Activated CD4-positive, CD25-positive, alpha-beta regulatory T cell treated with anti-CD3 and anti-CD28 coated beads, Interleukin-2, amount 50 U/mL, for 16 hours (primary cell): ENCODE data around the gene COPE.

ENCODE experiments used
- DNase-seq: peaks from one replicate; pipeline ENCODE4 v3.0.0-alpha.2; 2020; ENCODE audit warnings: low read depth, low spot score

The COPE gene

DNA sequence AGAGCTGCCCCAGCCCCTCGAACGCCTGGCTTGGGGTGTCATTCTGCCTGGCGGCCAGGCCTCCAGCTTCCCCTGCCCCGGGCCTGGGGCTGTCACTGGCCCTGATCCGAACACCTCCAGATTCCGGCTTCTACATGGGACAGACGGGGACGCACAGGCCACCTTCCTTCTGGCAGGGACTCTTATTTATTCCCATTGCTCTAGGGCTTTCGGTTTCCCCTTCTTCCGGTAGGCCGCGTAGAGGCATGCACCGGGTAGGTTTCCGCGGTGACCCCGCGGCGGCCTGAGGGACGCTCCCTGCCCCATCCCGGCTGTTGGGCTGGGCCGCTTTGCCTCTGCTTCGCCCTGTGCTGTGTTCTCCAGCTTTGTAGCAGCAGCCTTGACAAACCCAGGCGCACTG is 51.4 kb downstream of the COPE start:
- no peak for DNase-seq

DNA sequence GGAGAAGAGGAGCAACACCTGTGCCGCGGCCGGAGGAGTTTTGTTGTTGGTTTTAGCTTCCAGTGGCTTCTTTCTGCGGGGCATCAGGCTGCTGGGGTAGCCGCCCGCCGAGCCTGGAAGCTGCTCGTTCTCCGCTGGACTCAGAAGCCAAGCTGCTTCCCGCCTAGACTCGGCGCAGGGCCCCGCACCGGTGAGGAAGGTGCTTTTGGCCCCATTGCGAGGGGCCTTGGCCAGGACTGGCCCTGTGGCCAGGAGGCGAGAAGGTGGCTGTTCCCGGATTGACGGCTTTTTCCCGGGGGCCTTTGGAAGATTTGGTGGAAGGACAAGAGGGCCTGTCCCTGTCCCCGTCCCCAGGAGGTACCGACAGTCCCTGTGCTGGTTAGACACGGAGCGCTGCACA is 52.0 kb downstream of the COPE start:
- no peak for DNase-seq

DNA sequence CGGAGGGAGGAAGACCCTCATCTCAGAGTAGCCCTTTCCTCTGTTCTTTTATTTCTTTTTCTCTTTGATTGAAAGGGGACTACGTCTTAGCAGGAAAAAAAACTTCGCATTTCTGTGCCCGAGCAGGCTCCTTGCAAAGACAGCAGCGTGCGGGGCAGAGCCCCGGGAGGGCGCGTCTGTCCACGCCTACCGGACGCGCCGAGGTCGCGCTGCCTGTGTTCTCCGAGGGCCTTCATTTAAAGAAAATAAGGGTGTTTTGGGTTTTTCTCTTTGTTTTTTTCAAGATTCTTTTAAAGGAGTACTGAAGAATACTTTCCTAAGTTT is 52.4 kb downstream of the COPE start:
- DNase-seq, result no peak

- DNase-seq, result no peak
Observed at GRCh38 chr19:18865973-18866799, 53.0 kb downstream of the COPE start.

DNA sequence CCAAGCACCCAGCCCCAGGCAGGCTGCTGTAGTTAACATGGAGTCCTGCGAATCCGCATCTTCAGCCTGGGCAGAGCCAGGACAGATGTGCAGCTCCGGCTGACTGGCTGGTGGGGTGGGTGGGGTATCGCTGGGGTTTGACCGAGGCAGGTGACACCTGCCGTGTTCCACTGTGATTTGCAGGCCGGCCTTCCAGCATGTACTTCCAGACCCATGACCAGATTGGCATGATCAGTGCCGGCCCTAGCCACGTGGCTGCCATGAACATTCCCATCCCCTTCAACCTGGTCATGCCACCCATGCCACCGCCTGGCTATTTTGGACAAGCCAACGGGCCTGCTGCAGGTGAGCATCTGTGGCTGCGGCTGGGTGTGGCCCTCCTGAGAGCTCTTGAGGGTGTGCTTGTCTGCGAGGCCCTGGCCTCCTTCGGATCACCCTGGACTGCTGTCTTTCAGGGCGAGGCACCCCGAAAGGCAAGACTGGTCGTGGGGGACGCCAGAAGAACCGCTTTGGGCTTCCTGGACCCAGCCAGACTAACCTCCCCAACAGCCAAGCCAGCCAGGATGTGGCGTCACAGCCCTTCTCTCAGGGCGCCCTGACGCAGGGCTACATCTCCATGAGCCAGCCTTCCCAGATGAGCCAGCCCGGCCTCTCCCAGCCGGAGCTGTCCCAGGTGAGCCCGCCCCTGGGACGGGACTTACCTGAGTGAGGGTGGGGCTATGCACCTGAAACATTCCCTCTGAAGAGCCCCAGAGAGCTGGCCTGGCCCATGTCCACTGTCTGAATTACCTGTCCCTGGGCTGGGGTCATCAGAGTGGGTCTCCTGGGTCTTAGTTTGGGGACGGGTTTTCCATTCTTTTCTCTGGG is 53.8 kb downstream of the COPE start:
- DNase-seq, result no peak

GRCh38 chr19:18863843-18864362 is 55.3 kb downstream of the COPE start:
- DNase-seq, result no peak

DNA sequence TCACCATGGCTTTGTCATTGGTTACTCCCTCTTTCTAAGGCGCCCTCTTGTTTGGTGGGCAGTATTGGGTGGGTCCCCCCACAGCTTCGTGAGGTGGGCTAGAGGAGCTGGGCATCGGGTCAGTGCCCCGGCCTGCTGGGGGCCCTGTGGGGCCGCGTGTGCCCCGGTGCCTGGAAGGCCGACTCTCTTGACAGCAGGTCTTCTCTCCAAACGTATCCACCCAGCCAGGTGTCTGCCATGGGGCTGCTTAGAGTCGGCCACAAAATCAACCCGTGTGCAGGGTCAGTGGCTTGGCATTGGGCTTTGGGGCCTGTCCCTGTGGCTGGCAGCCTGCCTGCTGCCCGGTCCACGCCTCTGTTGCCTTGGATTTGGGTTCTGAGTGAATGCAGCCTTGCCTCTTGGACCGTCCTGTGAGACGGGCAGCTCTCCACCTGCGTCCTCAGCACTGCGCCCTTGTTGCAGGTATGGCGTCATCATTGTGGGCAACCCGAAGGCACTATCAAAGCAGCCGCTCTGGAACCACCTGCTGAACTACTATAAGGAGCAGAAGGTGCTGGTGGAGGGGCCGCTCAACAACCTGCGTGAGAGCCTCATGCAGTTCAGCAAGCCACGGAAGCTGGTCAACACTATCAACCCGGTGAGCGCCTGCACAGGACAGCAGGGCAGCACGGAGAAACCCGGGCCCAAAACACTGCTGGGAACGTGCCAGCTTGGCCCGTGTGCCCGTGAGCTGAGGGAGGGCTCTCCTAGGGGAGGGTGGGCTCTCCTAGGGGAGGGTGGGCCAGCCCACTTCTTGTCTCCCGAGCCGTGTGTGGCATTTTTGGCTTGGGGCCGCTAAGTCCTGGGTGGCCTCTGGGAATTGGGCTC is 56.0 kb downstream of the COPE start:
- DNase-seq, result no peak

- no peak for DNase-seq
Observed at GRCh38 chr19:18861917-18862316, 57.3 kb downstream of the COPE start.

DNA sequence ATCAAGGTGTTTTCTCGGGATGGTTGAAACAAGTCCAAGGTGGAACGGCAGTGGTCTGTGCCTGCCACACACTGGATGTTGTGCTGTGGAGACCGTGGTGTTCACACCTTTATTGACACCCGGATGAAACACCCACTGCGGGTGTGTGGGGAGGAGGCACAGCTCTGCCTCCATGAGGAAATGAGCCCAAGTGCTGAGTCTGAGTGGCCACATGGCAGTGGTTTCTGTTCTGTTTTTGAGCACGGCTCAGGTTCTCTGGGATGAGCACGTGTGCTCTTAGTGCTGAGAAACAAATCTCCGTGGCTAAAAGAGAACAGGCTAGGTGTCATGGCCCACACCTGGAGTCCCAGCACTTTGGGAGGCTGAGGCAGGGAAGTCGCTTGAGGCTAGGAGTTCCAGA is 58.0 kb downstream of the COPE start:
- no peak for DNase-seq

DNA sequence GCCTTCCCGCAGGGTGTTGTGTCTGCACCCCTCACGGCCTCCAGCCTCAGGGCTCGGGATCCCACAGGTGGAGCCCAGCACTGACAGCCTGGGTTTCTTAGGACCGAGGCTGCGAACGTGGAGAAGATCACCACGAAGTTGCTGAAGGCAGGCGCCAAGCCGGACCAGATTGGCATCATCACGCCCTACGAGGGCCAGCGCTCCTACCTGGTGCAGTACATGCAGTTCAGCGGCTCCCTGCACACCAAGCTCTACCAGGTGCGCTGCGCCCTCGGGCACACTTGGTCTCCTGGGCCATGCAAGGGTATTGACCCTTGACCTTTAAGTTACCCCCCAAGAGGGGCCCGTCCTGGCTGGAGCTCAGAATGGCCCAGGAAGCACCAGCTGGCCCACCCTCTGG is 58.5 kb downstream of the COPE start:
- no peak for DNase-seq

DNA sequence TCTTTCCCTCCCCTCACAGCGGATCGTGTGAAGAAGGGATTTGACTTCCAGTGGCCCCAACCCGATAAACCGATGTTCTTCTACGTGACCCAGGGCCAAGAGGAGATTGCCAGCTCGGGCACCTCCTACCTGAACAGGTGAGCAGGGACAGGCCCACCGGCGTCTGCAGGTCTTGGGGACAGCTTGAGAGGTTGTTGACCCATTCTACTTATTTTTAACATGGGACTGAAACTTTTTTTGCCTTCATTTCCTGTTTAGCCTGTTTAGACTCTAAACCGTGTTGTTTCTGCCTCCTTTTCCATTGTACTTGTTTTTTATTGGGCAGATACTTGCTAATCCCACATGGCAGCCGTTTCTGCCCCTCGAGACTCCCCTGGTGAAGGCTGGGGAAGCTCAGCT is 58.9 kb downstream of the COPE start:
- DNase-seq, result no peak

DNA sequence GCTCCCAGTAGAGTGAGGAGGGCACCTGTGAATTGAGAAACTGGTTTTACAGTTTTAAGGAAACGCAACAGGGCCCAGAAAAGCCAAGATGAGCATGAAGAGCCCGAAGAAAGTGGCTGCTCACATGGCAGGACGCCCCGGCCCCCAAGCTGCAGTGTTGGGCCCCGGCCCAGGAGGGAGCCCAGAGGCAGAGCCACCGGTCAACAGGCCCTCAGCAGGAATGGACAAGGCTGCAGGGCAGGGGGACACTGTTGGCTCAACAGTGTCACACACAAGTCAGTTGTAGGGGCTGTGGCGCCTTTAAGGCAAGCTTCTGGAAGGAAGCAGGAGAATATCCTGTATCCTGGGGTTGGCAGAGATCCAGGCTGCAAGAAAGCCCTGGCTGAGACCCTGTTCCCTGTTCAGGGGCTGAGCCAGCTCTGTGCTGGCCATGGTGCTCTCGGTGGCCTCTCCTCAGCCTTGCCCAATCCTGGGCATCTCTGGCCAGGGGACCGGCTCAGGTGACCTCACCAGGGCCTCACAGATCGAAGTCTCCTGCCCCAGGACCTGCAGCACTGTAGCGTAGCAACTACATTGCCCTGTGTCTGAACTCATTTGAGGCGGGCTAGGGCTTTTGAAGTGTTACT is 59.4 kb downstream of the COPE start:
- no peak for DNase-seq

- no peak for DNase-seq
Observed at GRCh38 chr19:18858906-18859646, 60.1 kb downstream of the COPE start.

DNA sequence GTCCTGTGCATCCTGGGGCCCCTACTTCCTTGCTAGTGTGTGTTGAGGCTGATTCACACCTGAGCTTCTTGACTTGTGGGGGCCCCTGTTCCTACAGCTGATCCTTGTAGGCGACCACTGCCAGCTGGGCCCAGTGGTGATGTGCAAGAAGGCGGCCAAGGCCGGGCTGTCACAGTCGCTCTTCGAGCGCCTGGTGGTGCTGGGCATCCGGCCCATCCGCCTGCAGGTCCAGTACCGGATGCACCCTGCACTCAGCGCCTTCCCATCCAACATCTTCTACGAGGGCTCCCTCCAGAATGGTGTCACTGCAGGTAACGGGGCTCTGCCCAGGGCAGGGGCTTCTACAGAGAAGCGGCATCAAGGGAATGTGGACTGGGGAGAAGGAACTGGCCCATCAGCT is 62.0 kb downstream of the COPE start:
- no peak for DNase-seq

DNA sequence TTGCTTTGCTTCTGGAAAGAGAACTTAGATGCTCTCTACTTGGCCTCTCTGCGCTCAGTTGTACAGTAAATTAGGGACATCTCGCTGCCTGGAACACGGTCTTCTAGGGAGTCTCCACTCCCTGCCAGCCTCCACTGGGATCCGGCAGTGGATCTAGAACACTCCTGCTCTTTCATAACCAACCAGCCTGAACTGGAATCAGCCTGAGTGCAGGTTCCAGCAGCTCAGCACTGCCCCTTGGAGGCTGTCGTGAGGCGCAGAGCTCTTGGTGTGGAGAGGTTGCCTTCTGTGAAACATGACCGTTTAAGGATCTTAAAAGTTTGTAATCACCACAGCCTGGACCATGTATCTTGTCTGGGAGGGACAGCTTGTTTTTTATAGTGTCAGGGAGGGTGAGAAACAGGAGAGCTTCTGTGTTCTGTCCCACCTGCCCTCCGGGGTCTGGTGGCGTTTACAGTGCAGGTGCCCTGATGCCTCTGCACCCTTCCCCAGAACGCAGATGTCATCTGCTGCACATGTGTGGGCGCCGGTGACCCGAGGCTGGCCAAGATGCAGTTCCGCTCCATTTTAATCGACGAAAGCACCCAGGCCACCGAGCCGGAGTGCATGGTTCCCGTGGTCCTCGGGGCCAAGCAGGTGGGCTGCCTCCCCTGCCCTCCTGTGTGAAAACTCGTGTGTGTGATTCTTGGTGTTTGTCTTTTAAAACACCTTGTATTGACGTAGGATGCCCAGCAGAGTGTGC is 62.6 kb downstream of the COPE start:
- DNase-seq, result no peak

GRCh38 chr19:18855647-18856384 is 63.4 kb downstream of the COPE start:
- DNase-seq, result no peak

GRCh38 chr19:18854982-18855381 is 64.2 kb downstream of the COPE start:
- DNase-seq, result no peak

GRCh38 chr19:18853755-18854427 is 65.3 kb downstream of the COPE start:
- DNase-seq, result no peak

GRCh38 chr19:18852648-18853047 is 66.5 kb downstream of the COPE start:
- DNase-seq, result no peak
